GM12878 (cell line): ENCODE data around the gene TEC. TPM values are rescaled to one million over a fixed set of nuclear protein-coding genes. Genes with fewer than 3 reads are reported as not detected.
A peak's percentile ranks its signal among the peaks of the same experiment; 100 is the strongest.

Source experiments
- ATAC-seq: fragments of 200-7000 bp; cut with Tn5 transposase; 3 replicates; pipeline ENCODE4 v1.9.1; 2020; ENCODE audit warnings: mild to moderate bottlenecking, moderate library complexity
- BruUV-seq: library from RNA; stranded (reverse); fragments of 400-500 nt; replicated peaks from 2 replicates; lab custom pipeline; 2021; lab: Mats Ljungman, UMichigan
- CTCF ChIA-PET: fragments of 300-600 bp; sonication (Branson Sonifier 250); formaldehyde crosslinking; extraction: SDS; loops from one replicate; lab custom pipeline; 2021; ENCODE audit warnings: inconsistent platforms; lab: Yijun Ruan, JAX
- POLR2A ChIA-PET: fragments of 350-600 bp; formaldehyde crosslinking; extraction: SDS; loops from one replicate; lab custom pipeline; 2021; ENCODE audit warnings: inconsistent platforms; lab: Charles Lee
- RAD21 ChIA-PET: fragments of 300-600 bp; sonication (Branson Sonifier 250); formaldehyde crosslinking; loops from one replicate; lab custom pipeline; 2023; ENCODE audit warnings: antibody characterized with exemption; ENCODE audit not compliant: unreplicated experiment; lab: Charles Lee
- SMC1A ChIA-PET: fragments of 300-600 bp; sonication (Branson Sonifier 250); formaldehyde crosslinking; loops from one replicate; lab custom pipeline; 2023; ENCODE audit not compliant: unreplicated experiment, uncharacterized antibody; lab: Charles Lee
- DNase-seq: peaks from one replicate; pipeline ENCODE4 v3.0.0-alpha.2; 2011; ENCODE audit warnings: low read depth, low spot score
- FAIRE-seq: peaks from 3 replicates; lab custom pipeline; 2011; peaks lifted over from hg19 to GRCh38; lab: Jason Lieb, UNC
- H2AFZ ChIP-seq: 2 replicates; pipeline ENCODE4 v1.6.0; 2011; ENCODE audit warnings: low read depth, low read length, control low read depth; ENCODE audit not compliant: control insufficient read depth
- H3K27ac ChIP-seq: 2 replicates; pipeline ENCODE4 v1.5.1; 2011; ENCODE audit warnings: control low read depth; ENCODE audit not compliant: control insufficient read depth, insufficient read depth
- H3K27me3 ChIP-seq, 2 experiments: replicated peaks in 1 of 2; 2 replicates each; pipeline versions ENCODE4 v1.6.0 to v1.6.1; 2011; ENCODE audit warnings: low read length in 1 of 2; ENCODE audit not compliant: control insufficient read depth in 2 of 2, insufficient read depth in 2 of 2
- H3K36me3 ChIP-seq, 2 experiments: 2 replicates each; pipeline ENCODE4 v1.5.1; 2011; ENCODE audit warnings: low read length in 1 of 2; ENCODE audit not compliant: control insufficient read depth in 2 of 2, insufficient read depth in 2 of 2
- H3K4me1 ChIP-seq: 2 replicates; pipeline ENCODE4 v1.6.1; 2011; ENCODE audit warnings: mild to moderate bottlenecking, low read length, moderate library complexity, mixed read lengths; ENCODE audit not compliant: control insufficient read depth, insufficient read depth
- H3K4me2 ChIP-seq: 2 replicates; pipeline ENCODE4 v1.6.0; 2011; ENCODE audit warnings: control low read depth; ENCODE audit not compliant: control insufficient read depth, insufficient read depth
- H3K4me3 ChIP-seq: fragments of 200-600 bp; sonication (generic); 2 replicates; pipeline ENCODE4 v1.5.1; 2016
- H3K79me2 ChIP-seq: 2 replicates; pipeline ENCODE4 v1.6.0; 2011; ENCODE audit warnings: low read length; ENCODE audit not compliant: control insufficient read depth, insufficient read depth
- H3K9ac ChIP-seq: 2 replicates; pipeline ENCODE4 v1.8.0; 2011; ENCODE audit warnings: low read length, control low read depth, mixed read lengths; ENCODE audit not compliant: control insufficient read depth, insufficient read depth
- H3K9me3 ChIP-seq: replicated peaks from 3 replicates; pipeline ENCODE4 v1.5.1; 2011; ENCODE audit warnings: mild to moderate bottlenecking, low read length; ENCODE audit not compliant: control insufficient read depth, insufficient read depth
- H4K20me1 ChIP-seq: 2 replicates; pipeline ENCODE4 v1.6.0; 2011; ENCODE audit not compliant: control insufficient read depth, insufficient read depth
- CBFB ChIP-seq: IDR thresholded peaks from 2 replicates; pipeline ENCODE4 v1.6.1; 2016; ENCODE audit warnings: antibody characterized with exemption, low read depth
- HDAC2 ChIP-seq: fragments of 200-600 bp; sonication (generic); IDR thresholded peaks from 2 replicates; pipeline ENCODE4 v1.6.1; 2017
- IRF4 ChIP-seq: IDR thresholded peaks from 2 replicates; pipeline ENCODE4 v1.6.1; 2011; ENCODE audit warnings: low read depth, low read length
- JUNB ChIP-seq: IDR thresholded peaks from 2 replicates; pipeline ENCODE4 v1.6.1; 2016; ENCODE audit warnings: antibody characterized with exemption, mild to moderate bottlenecking
- NFIC ChIP-seq: IDR thresholded peaks from 2 replicates; pipeline ENCODE4 v1.6.1; 2012; ENCODE audit warnings: low read depth, mild to moderate bottlenecking, inconsistent platforms, low read length, moderate library complexity
- NFYB ChIP-seq: IDR thresholded peaks from 2 replicates; pipeline ENCODE4 v1.6.1; 2011; ENCODE audit warnings: low read depth, mild to moderate bottlenecking, low read length, improper control_type of control experiment, moderate library complexity; ENCODE audit not compliant: insufficient read depth
- RELB ChIP-seq: fragments of 450-650 bp; IDR thresholded peaks from 2 replicates; pipeline ENCODE4 v1.6.1; 2017; ENCODE audit warnings: low read depth, mild to moderate bottlenecking, moderate library complexity
- WGBS: methylation state at CpG from one replicate; pipeline ENCODE4 v1.1.6; 2016; ENCODE audit warnings: low lambda C conversion rate; ENCODE audit not compliant: insufficient replicate concordance, insufficient coverage; ENCODE audit errors: missing lambda C conversion rate; 5-methylcytosine and 5-hydroxymethylcytosine counted together
- in situ Hi-C: fragments of 300-500 bp; cut with MboI; formaldehyde crosslinking; loops from 9 replicates; pipeline ENCODE4 v1.14.3; 2018; ENCODE audit warnings: mixed read lengths
- intact Hi-C: fragments of 100-400 bp; cut with micrococcal nuclease; formaldehyde crosslinking; loops from one replicate; pipeline ENCODE4 v1.14.2; 2022; ENCODE audit not compliant: unreplicated experiment
- polyA plus RNA-seq, 11 experiments: library from polyadenylated mRNA; depleted of rRNA in 4 of 11; unstranded in 6 of 11; stranded (reverse) in 5 of 11; fragments of >200 nt; fragmentation: Nextera tagmentation in 4 of 11; fragmentation: Illumina TruSeq in 1 of 11; extraction: Ambion mirVana in 4 of 11; extraction: Trizol in 1 of 11; gene quantifications; 1 replicate in 1 of 11; 2 replicates in 10 of 11; pipeline versions ENCODE4 v1.2.1 to v1.2.3, GENCODE V29; 2011 to 2016; ENCODE audit warnings: inconsistent platforms in 2 of 11, missing spikeins in 2 of 11, low read depth in 1 of 11
- total RNA-seq, 4 experiments: library from RNA; depleted of rRNA in 3 of 4; stranded (reverse); fragments of >200 nt in 3 of 4; fragmentation: Illumina TruSeq in 1 of 4; extraction: Trizol in 1 of 4; gene quantifications; 2 replicates each; pipeline versions ENCODE4 v1.2.1 to v1.2.3, GENCODE V29; 2013 to 2021
- TF ChIP-seq, protein P1 (sequence below): IDR thresholded peaks from 2 replicates; pipeline ENCODE4 v1.6.1; 2012; ENCODE audit warnings: low read depth, low read length, improper control_type of control experiment
- TF ChIP-seq, protein P2 (sequence below): fragments of 450-650 bp; IDR thresholded peaks from 2 replicates; pipeline ENCODE4 v1.6.1; 2016; ENCODE audit warnings: mild to moderate bottlenecking

TEC gene
- total and polyA plus RNA-seq, 10 of the 15 experiments (the other 5 are each of a cell fraction or from before 2014, with no cell fraction given), result 7.4 to 27.2 (median 17.1) TPM

- peak; percentile 50; the same call in 1 of the 2 replicates for TF ChIP-seq RELB
- no peak for TF ChIP-seq CBFB
- TF ChIP-seq, protein P1, sequence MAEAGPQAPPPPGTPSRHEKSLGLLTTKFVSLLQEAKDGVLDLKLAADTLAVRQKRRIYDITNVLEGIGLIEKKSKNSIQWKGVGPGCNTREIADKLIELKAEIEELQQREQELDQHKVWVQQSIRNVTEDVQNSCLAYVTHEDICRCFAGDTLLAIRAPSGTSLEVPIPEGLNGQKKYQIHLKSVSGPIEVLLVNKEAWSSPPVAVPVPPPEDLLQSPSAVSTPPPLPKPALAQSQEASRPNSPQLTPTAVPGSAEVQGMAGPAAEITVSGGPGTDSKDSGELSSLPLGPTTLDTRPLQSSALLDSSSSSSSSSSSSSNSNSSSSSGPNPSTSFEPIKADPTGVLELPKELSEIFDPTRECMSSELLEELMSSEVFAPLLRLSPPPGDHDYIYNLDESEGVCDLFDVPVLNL, result no peak
- TF ChIP-seq, protein P2, sequence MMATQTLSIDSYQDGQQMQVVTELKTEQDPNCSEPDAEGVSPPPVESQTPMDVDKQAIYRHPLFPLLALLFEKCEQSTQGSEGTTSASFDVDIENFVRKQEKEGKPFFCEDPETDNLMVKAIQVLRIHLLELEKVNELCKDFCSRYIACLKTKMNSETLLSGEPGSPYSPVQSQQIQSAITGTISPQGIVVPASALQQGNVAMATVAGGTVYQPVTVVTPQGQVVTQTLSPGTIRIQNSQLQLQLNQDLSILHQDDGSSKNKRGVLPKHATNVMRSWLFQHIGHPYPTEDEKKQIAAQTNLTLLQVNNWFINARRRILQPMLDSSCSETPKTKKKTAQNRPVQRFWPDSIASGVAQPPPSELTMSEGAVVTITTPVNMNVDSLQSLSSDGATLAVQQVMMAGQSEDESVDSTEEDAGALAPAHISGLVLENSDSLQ, result peak; percentile 32
- 0 out of 2 replicates have a peak, but pooled peaks have one; percentile 13 for TF ChIP-seq IRF4
- TF ChIP-seq NFIC, result peak; percentile 22; the same call in 1 of the 2 replicates
- TF ChIP-seq HDAC2, result no peak
These were observed 166.0 kb downstream of the TEC start (continued) for GRCh38 chr4:48103483-48104139.

- Histone ChIP-seq H3K4me2 (no peak overlapping the region), H3K4me1 (no peaks in the 10 kb centered on the region), H3K79me2 (no peaks in the 10 kb centered on the region), H3K4me3 (no peak overlapping the region), H3K27ac (no peak overlapping the region), H3K9ac (no peak overlapping the region), H3K9me3 (no peaks in the 10 kb centered on the region), H3K36me3 (no peaks in the 10 kb centered on the region), H4K20me1 (no peaks in the 10 kb centered on the region), H3K27me3 (no peaks in the 10 kb centered on the region), H2AFZ (no peak overlapping the region)
- 81% methylated on average over 3 of the region's 3 CpGs for WGBS
- ChIA-PET CTCF (interaction anchor here (0.6 to 1.8 kb wide), 7 partner anchors 25 to 188 kb away, joined by 3 to 7 read pairs (median 3); no protein-coding TSS in a partner anchor), POLR2A (interaction anchor here (0.6 kb wide), 1 partner anchor 30 kb away, joined by 3 read pairs; no protein-coding TSS in a partner anchor), SMC1A (interaction anchor here (1.5 kb wide), 1 partner anchor 55 kb away, joined by 3 read pairs; no protein-coding TSS in a partner anchor), RAD21 (no interaction called here)
- DNase-seq (no peak), ATAC-seq (peak; percentile 62), FAIRE-seq (no peak)
- in situ Hi-C loops (no loop called here), intact Hi-C loops (loop anchor here (5.0 kb wide), 1 partner anchor 65 kb away; no protein-coding TSS in a partner anchor)
- TF ChIP-seq NFYB, result no peak
- TF ChIP-seq JUNB, result 0 out of 2 replicates have a peak, but pooled peaks have one; percentile 21
- no TSS peak for BruUV-seq
These were observed 167.3 kb downstream of the TEC start for GRCh38 chr4:48102303-48102702.
